HG03521 (cell line): ENCODE measurements around the gene ERV3-1.
"Not testable (repeated sequence)": the region's sequence is repeated elsewhere in the genome, so short reads cannot be mapped to it uniquely, and the experiment has no call there.

Experiments used
- ATAC-seq: cut with Tn5 transposase; IDR thresholded peaks from one replicate; pipeline ENCODE4 v1.9.1; 2021; ENCODE audit warnings: mild to moderate bottlenecking, moderate library complexity; ENCODE audit not compliant: unreplicated experiment

ERV3-1 gene

GRCh38 chr7:65006094-65006992 lies at the start of gene ERV3-1:
TSS of gene ERV3-1 (minus strand) at chr7:65006687. CDS start at chr7:64993026, 13,661 bp downstream.
- ATAC-seq: peak; percentile 100

- ATAC-seq: not testable (repeated sequence)
These were observed 49.3 kb upstream of the ERV3-1 start for GRCh38 chr7:65055786-65056185.

GRCh38 chr7:65054466-65054994 lies 48.0 kb upstream of the ERV3-1 start:
- ATAC-seq: not testable (repeated sequence)

GRCh38 chr7:65051654-65052053 lies 45.2 kb upstream of the ERV3-1 start:
- ATAC-seq: not testable (repeated sequence)

- ATAC-seq: not testable (repeated sequence)
These were observed 44.7 kb upstream of the ERV3-1 start for GRCh38 chr7:65051139-65051538.

GRCh38 chr7:65046329-65046728 lies 39.8 kb upstream of the ERV3-1 start:
- ATAC-seq: not testable (repeated sequence)

- ATAC-seq: not testable (repeated sequence)
These were observed 39.1 kb upstream of the ERV3-1 start for GRCh38 chr7:65045589-65045988.

GRCh38 chr7:65038767-65039166 lies 32.3 kb upstream of the ERV3-1 start:
- peak; percentile 18 for ATAC-seq

GRCh38 chr7:65037740-65038688 lies 31.5 kb upstream of the ERV3-1 start:
- ATAC-seq: peak; percentile 84

- ATAC-seq: not testable (repeated sequence)
These were observed 30.0 kb upstream of the ERV3-1 start for GRCh38 chr7:65036526-65036925.

GRCh38 chr7:65035469-65035868 lies 29.0 kb upstream of the ERV3-1 start:
- not testable (repeated sequence) for ATAC-seq

- ATAC-seq: not testable (repeated sequence)
These were observed 27.8 kb upstream of the ERV3-1 start for GRCh38 chr7:65034120-65034782.

- not testable (repeated sequence) for ATAC-seq
These were observed 26.9 kb upstream of the ERV3-1 start for GRCh38 chr7:65033391-65033790.

- not testable (repeated sequence) for ATAC-seq
These were observed 18.5 kb upstream of the ERV3-1 start for GRCh38 chr7:65025023-65025422.

- ATAC-seq: not testable (repeated sequence)
These were observed 14.5 kb upstream of the ERV3-1 start for GRCh38 chr7:65020978-65021377.

- ATAC-seq: not testable (repeated sequence)
These were observed 3.4 kb upstream of the ERV3-1 start for GRCh38 chr7:65009881-65010280.

GRCh38 chr7:65009394-65009793 lies 2.9 kb upstream of the ERV3-1 start:
- ATAC-seq: not testable (repeated sequence)

GRCh38 chr7:65007036-65007435 lies 549 bp upstream of the ERV3-1 start:
- not testable (repeated sequence) for ATAC-seq

GRCh38 chr7:65004575-65004974 lies 1.9 kb downstream of the ERV3-1 start:
- no peak for ATAC-seq

- ATAC-seq: no peak
These were observed 3.4 kb downstream of the ERV3-1 start for GRCh38 chr7:65002972-65003585.
